ENCODE data around the gene AFTPH. TPM values are rescaled to one million over a fixed set of nuclear protein-coding genes. Genes with fewer than 3 reads are reported as not detected.

AFTPH gene
- total RNA-seq, 1 donor from 2014 or later, result 16.0 TPM

DNA sequence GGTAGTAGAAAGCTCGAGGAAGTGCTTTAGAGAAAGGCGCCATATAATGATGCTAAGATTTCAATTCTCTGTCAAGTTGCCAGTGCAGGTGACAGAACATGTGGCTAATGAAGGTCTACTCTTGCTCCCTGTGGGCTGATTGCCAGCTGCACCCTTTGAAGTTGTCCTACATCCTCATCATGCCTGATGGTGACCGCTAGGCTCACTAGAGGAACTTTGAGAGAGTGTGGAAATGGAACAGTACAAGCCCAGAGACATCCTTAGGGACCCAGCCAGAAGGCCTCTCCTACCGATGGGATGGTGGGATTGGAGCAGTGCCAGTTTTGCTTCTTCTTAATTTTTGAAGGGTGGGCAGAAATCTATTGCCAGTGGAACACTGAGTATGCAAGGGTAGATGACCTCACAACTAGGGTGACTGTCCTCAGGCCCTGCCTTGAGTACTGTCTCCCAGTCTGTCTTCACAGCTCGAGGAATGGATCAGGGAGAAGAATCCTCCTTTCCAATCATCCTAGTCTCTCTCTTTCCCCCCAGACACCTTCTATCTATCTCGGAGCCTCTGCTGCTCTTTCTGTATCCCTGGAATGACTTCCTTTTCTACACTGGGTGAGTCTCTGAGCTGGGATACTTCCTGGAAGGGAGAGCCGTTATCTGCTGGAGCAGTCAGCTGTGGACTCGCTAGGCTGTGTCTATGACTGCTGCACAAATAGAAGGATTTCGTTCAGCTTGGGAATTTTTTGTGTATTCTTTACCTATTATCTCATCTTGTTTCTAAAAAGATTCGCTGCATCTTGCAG lies 36.7 kb upstream of the AFTPH start:
- Histone ChIP-seq H3K9me3 (ENCODE audit: insufficient read depth, low read depth, low read length) (no peaks in the 10 kb centered on the region), H3K4me2 (ENCODE audit: low read length) (no peak overlapping the region), H3K79me2 (ENCODE audit: insufficient read depth, low read length) (no peaks in the 10 kb centered on the region), H3K4me1 (ENCODE audit: insufficient read depth, low read length) (peaks cover 5% of the 10 kb centered on the region), H3K9ac (ENCODE audit: low read length) (no peak overlapping the region), H2AFZ (ENCODE audit: low read depth, low read length) (no peak overlapping the region), H3K4me3 (ENCODE audit: insufficient read depth, low read depth, low read length) (no peak overlapping the region), H4K20me1 (ENCODE audit: insufficient read depth, low read length) (no peaks in the 10 kb centered on the region), H3K27ac (ENCODE audit: low read depth, low read length) (no peak overlapping the region), H3K36me3 (ENCODE audit: insufficient read depth, low read length) (no peaks in the 10 kb centered on the region), H3K27me3 (ENCODE audit: insufficient read depth, low read length) (peaks cover 44% of the 10 kb centered on the region)
- peaks cover 17% of the 10 kb centered on the region for H3K27me3 Mint-ChIP-seq (ENCODE audit: low read depth, unreplicated experiment)
- H3K9me3 Mint-ChIP-seq (ENCODE audit: unreplicated experiment), result no peaks in the 10 kb centered on the region
- FAIRE-seq, result no peak
- no peak overlapping the region for H3K27ac Mint-ChIP-seq (ENCODE audit: unreplicated experiment)
- peaks cover 5% of the 10 kb centered on the region for H3K4me1 Mint-ChIP-seq (ENCODE audit: low read depth, unreplicated experiment)
- TF ChIP-seq CTCF (IDR thresholded peaks at IDR 0.05; ENCODE audit: insufficient read depth, low read depth, low read length), result no peak
- no peaks in the 10 kb centered on the region for H3K36me3 Mint-ChIP-seq (ENCODE audit: low read depth, unreplicated experiment)
- no peak for DNase-seq (ENCODE audit: low read depth)
- no peak overlapping the region for H3K4me3 Mint-ChIP-seq (ENCODE audit: unreplicated experiment)

GRCh38 chr2:64488050-64488974 lies 35.8 kb upstream of the AFTPH start:
- TF ChIP-seq EZH2 (IDR thresholded peaks at IDR 0.05; ENCODE audit: insufficient read depth, low read length), result no peak
- TF ChIP-seq CTCF (IDR thresholded peaks at IDR 0.05; ENCODE audit: insufficient read depth, low read depth, low read length), result peak; percentile 90
- Histone ChIP-seq H3K4me3 (ENCODE audit: insufficient read depth, low read depth, low read length) (no peak overlapping the region), H3K79me2 (ENCODE audit: insufficient read depth, low read length) (no peaks in the 10 kb centered on the region), H4K20me1 (ENCODE audit: insufficient read depth, low read length) (no peaks in the 10 kb centered on the region), H3K36me3 (ENCODE audit: insufficient read depth, low read length) (no peaks in the 10 kb centered on the region), H3K9me3 (ENCODE audit: insufficient read depth, low read depth, low read length) (no peaks in the 10 kb centered on the region), H3K4me1 (ENCODE audit: insufficient read depth, low read length) (no peaks in the 10 kb centered on the region), H3K9ac (ENCODE audit: low read length) (no peak overlapping the region), H2AFZ (ENCODE audit: low read depth, low read length) (no peak overlapping the region), H3K4me2 (ENCODE audit: low read length) (no peak overlapping the region), H3K27ac (ENCODE audit: low read depth, low read length) (no peak overlapping the region), H3K27me3 (ENCODE audit: insufficient read depth, low read length) (peaks cover 49% of the 10 kb centered on the region)
- no peak for FAIRE-seq
- H3K36me3 Mint-ChIP-seq (ENCODE audit: low read depth, unreplicated experiment), result no peaks in the 10 kb centered on the region
- no peak overlapping the region for H3K4me3 Mint-ChIP-seq (ENCODE audit: unreplicated experiment)
- DNase-seq (ENCODE audit: low read depth), result peak; percentile 4
- peaks cover 5% of the 10 kb centered on the region for H3K4me1 Mint-ChIP-seq (ENCODE audit: low read depth, unreplicated experiment)
- H3K9me3 Mint-ChIP-seq (ENCODE audit: unreplicated experiment), result no peaks in the 10 kb centered on the region
- H3K27me3 Mint-ChIP-seq (ENCODE audit: low read depth, unreplicated experiment), result peaks cover 17% of the 10 kb centered on the region
- H3K27ac Mint-ChIP-seq (ENCODE audit: unreplicated experiment), result no peak overlapping the region

Data from astrocyte (in vitro differentiated cells and primary cell).